ENCODE data around the gene SENP6.

The SENP6 gene

GRCh38 chr6:75751443-75751842 is 149.8 kb downstream of the SENP6 start:
- no peak for DNase-seq

GRCh38 chr6:75752365-75752764 is 150.7 kb downstream of the SENP6 start:
- no peak for DNase-seq

GRCh38 chr6:75755704-75756103 is 154.0 kb downstream of the SENP6 start:
- no peak for DNase-seq

GRCh38 chr6:75757295-75757694 is 155.6 kb downstream of the SENP6 start:
- DNase-seq: no peak

GRCh38 chr6:75758061-75758460 is 156.4 kb downstream of the SENP6 start:
- no peak for DNase-seq

GRCh38 chr6:75759207-75759606 is 157.5 kb downstream of the SENP6 start:
- DNase-seq: no peak

GRCh38 chr6:75760320-75760719 is 158.6 kb downstream of the SENP6 start:
- DNase-seq: no peak

- no peak for DNase-seq
Measured at GRCh38 chr6:75761489-75761888, 159.8 kb downstream of the SENP6 start.

GRCh38 chr6:75762063-75762462 is 160.4 kb downstream of the SENP6 start:
- no peak for DNase-seq

- no peak for DNase-seq
Measured at GRCh38 chr6:75766387-75766786, 164.7 kb downstream of the SENP6 start.

All from NK-92 treated with Interleukin-12 subunit alpha and Interleukin-12 subunit beta, amount 100 ng/mL, for 24 hours (cell line).